Keratinocyte (primary cell): ENCODE measurements around the gene CCDC12. TPM values are rescaled to one million over a fixed set of nuclear protein-coding genes. Genes with fewer than 3 reads are reported as not detected.

Experiments used
- DNase-seq: peaks from one replicate; pipeline ENCODE4 v3.0.0-alpha.2; 2011; ENCODE audit warnings: low read depth, missing footprints, low spot score
- FAIRE-seq: peaks from 2 replicates; lab custom pipeline; 2011; peaks lifted over from hg19 to GRCh38; lab: Jason Lieb, UNC
- H2AFZ ChIP-seq: 2 replicates; pipeline ENCODE4 v1.6.0; 2012; ENCODE audit warnings: low read length, control low read depth, inconsistent platforms; ENCODE audit not compliant: control insufficient read depth
- H3K27ac ChIP-seq: 2 replicates; pipeline ENCODE4 v1.5.1; 2011; ENCODE audit warnings: low read length; ENCODE audit not compliant: control insufficient read depth, insufficient read depth
- H3K27me3 ChIP-seq: 3 replicates; pipeline ENCODE4 v1.6.0; 2011; ENCODE audit warnings: low read length; ENCODE audit not compliant: control insufficient read depth, insufficient read depth; ENCODE audit errors: extremely low read depth
- H3K36me3 ChIP-seq, 2 experiments: 2 replicates in 1 of 2; 3 replicates in 1 of 2; pipeline ENCODE4 v1.5.1; 2011; ENCODE audit warnings: low read length in 2 of 2, mild to moderate bottlenecking in 1 of 2; ENCODE audit not compliant: control insufficient read depth in 2 of 2, insufficient read depth in 2 of 2; ENCODE audit errors: extremely low read depth in 1 of 2
- H3K4me1 ChIP-seq: 3 replicates; pipeline ENCODE4 v1.5.1; 2011; ENCODE audit warnings: low read length; ENCODE audit not compliant: control insufficient read depth, insufficient read depth; ENCODE audit errors: extremely low read depth
- H3K4me2 ChIP-seq: 3 replicates; pipeline ENCODE4 v1.6.0; 2011; ENCODE audit warnings: low read depth, low read length; ENCODE audit not compliant: control insufficient read depth, insufficient read depth; ENCODE audit errors: extremely low read depth
- H3K4me3 ChIP-seq, 3 experiments: fragments of 200-600 bp in 1 of 3; sonication (generic) in 1 of 3; 2 replicates in 2 of 3; 3 replicates in 1 of 3; pipeline ENCODE4 v1.5.1; 2011 to 2016; ENCODE audit warnings: low read length in 3 of 3, mild to moderate bottlenecking in 3 of 3, control low read depth in 2 of 3, inconsistent platforms in 1 of 3, low read depth in 1 of 3, mixed read lengths in 1 of 3, mixed run types in 1 of 3, moderate library complexity in 1 of 3; ENCODE audit not compliant: control insufficient read depth in 2 of 3, insufficient read depth in 2 of 3; ENCODE audit errors: extremely low read depth in 1 of 3
- H3K79me2 ChIP-seq: 2 replicates; pipeline ENCODE4 v1.6.0; 2012; ENCODE audit warnings: low read length; ENCODE audit not compliant: control insufficient read depth, insufficient read depth
- H3K9ac ChIP-seq: 3 replicates; pipeline ENCODE4 v1.6.0; 2011; ENCODE audit warnings: low read length; ENCODE audit not compliant: control insufficient read depth, insufficient read depth; ENCODE audit errors: extremely low read depth
- H3K9me1 ChIP-seq: 3 replicates; pipeline ENCODE4 v1.6.0; 2011; ENCODE audit warnings: low read length; ENCODE audit not compliant: control insufficient read depth, insufficient read depth; ENCODE audit errors: extremely low read depth
- H3K9me3 ChIP-seq: 2 replicates; pipeline ENCODE4 v1.5.1; 2012; ENCODE audit warnings: low read depth, low read length; ENCODE audit not compliant: control insufficient read depth
- H4K20me1 ChIP-seq: 3 replicates; pipeline ENCODE4 v1.6.0; 2011; ENCODE audit warnings: low read length; ENCODE audit not compliant: control insufficient read depth, insufficient read depth; ENCODE audit errors: extremely low read depth
- CTCF ChIP-seq, 3 experiments: IDR thresholded peaks in 1 of 3; conservative IDR thresholded peaks in 1 of 3; optimal IDR thresholded peaks in 1 of 3; 2 replicates in 2 of 3; 3 replicates in 1 of 3; pipeline versions ENCODE3 to v1.5.1; 2011; ENCODE audit warnings: low read length in 3 of 3, mild to moderate bottlenecking in 3 of 3, moderate library complexity in 2 of 3, control low read depth in 1 of 3, inconsistent platforms in 1 of 3; ENCODE audit not compliant: insufficient read depth in 2 of 3; ENCODE audit errors: extremely low read depth in 1 of 3
- EZH2 ChIP-seq: IDR thresholded peaks from one replicate; pipeline ENCODE4 v1.6.1; 2012; ENCODE audit warnings: inconsistent platforms, mild to moderate bottlenecking, low read length, moderate library complexity
- dilution Hi-C: fragments of 300-500 bp; cut with MboI; formaldehyde crosslinking; loops from one replicate; pipeline ENCODE4 v1.7.0; 2020; ENCODE audit warnings: low sequenced_read_pairs; ENCODE audit not compliant: extremely low pct_ligation_motif_present
- polyA plus RNA-seq, 5 experiments: library from polyadenylated mRNA; depleted of rRNA in 3 of 5; stranded (reverse) in 3 of 5; stranded (forward) in 1 of 5; unstranded in 1 of 5; fragments of >200 nt; gene quantifications; 1 replicate in 1 of 5; 2 replicates in 3 of 5; 3 replicates in 1 of 5; pipeline versions ENCODE4 v1.2.1 to v1.2.3, GENCODE V29; 2011 to 2012; ENCODE audit warnings: missing spikeins in 2 of 5, low read depth in 1 of 5, low replicate concordance in 1 of 5

The CCDC12 gene
- polyA plus RNA-seq, 1 donor (not counting 4 experiments of a cell fraction or from before 2014, with no cell fraction given): 27.5 TPM

- dilution Hi-C loops: no loop called here
- peaks cover 5% of the 10 kb centered on the region for H3K4me1 ChIP-seq
- DNase-seq (no peak), FAIRE-seq (no peak)
- H4K20me1 ChIP-seq: no peaks in the 10 kb centered on the region
- no peak overlapping the region for H2AFZ ChIP-seq
- H3K27me3 ChIP-seq: peaks cover 49% of the 10 kb centered on the region
- H3K4me3 ChIP-seq: no peak overlapping the region
- TF ChIP-seq CTCF (optimal IDR thresholded peaks at IDR 0.05 in 1 of 3, IDR thresholded peaks at IDR 0.05 in 1 of 3, conservative IDR thresholded peaks at IDR 0.05 in 1 of 3; ENCODE audit: extremely low read depth in 1 of 3, insufficient read depth in 2 of 3, low read length in 3 of 3) (no peak), EZH2 (no peak)
- H3K27ac ChIP-seq: no peak overlapping the region
- H3K9ac ChIP-seq: no peak overlapping the region
- H3K79me2 ChIP-seq: no peaks in the 10 kb centered on the region
- no peaks in the 10 kb centered on the region for H3K9me3 ChIP-seq
- H3K9me1 ChIP-seq: no peaks in the 10 kb centered on the region
- H3K36me3 ChIP-seq: no peaks in the 10 kb centered on the region
- H3K4me2 ChIP-seq: no peak overlapping the region
These were observed 87.0 kb downstream of the CCDC12 start for GRCh38 chr3:46889381-46890110.

- no peaks in the 10 kb centered on the region for H3K9me1 ChIP-seq
- dilution Hi-C loops: no loop called here
- no peaks in the 10 kb centered on the region for H3K36me3 ChIP-seq
- H3K9ac ChIP-seq: no peak overlapping the region
- FAIRE-seq (no peak), DNase-seq (no peak)
- H2AFZ ChIP-seq: no peak overlapping the region
- no peaks in the 10 kb centered on the region for H4K20me1 ChIP-seq
- H3K4me1 ChIP-seq: peaks cover 5% of the 10 kb centered on the region
- H3K4me2 ChIP-seq: no peak overlapping the region
- H3K4me3 ChIP-seq: no peak overlapping the region
- H3K9me3 ChIP-seq: no peaks in the 10 kb centered on the region
- TF ChIP-seq CTCF (optimal IDR thresholded peaks at IDR 0.05 in 1 of 3, IDR thresholded peaks at IDR 0.05 in 1 of 3, conservative IDR thresholded peaks at IDR 0.05 in 1 of 3; ENCODE audit: extremely low read depth in 1 of 3, insufficient read depth in 2 of 3, low read length in 3 of 3): no peak
- no peak for TF ChIP-seq EZH2
- H3K27ac ChIP-seq: no peak overlapping the region
- H3K27me3 ChIP-seq: peaks cover 56% of the 10 kb centered on the region
- H3K79me2 ChIP-seq: no peaks in the 10 kb centered on the region
These were observed 87.8 kb downstream of the CCDC12 start for GRCh38 chr3:46888705-46889104.
